Keratinocyte (primary cell): Measurements from ENCODE around the gene RAET1G. TPM values are rescaled to one million over a fixed set of nuclear protein-coding genes. Genes with fewer than 3 reads are reported as not detected.

Experiments used
- DNase-seq: peaks from one replicate; pipeline ENCODE4 v3.0.0-alpha.2; 2011; ENCODE audit warnings: low read depth, missing footprints, low spot score
- FAIRE-seq: peaks from 2 replicates; lab custom pipeline; 2011; peaks lifted over from hg19 to GRCh38; lab: Jason Lieb, UNC
- H2AFZ ChIP-seq: 2 replicates; pipeline ENCODE4 v1.6.0; 2012; ENCODE audit warnings: low read length, control low read depth, inconsistent platforms; ENCODE audit not compliant: control insufficient read depth
- H3K27ac ChIP-seq: 2 replicates; pipeline ENCODE4 v1.5.1; 2011; ENCODE audit warnings: low read length; ENCODE audit not compliant: control insufficient read depth, insufficient read depth
- H3K27me3 ChIP-seq: 3 replicates; pipeline ENCODE4 v1.6.0; 2011; ENCODE audit warnings: low read length; ENCODE audit not compliant: control insufficient read depth, insufficient read depth; ENCODE audit errors: extremely low read depth
- H3K36me3 ChIP-seq, 2 experiments: 2 replicates in 1 of 2; 3 replicates in 1 of 2; pipeline ENCODE4 v1.5.1; 2011; ENCODE audit warnings: low read length in 2 of 2, mild to moderate bottlenecking in 1 of 2; ENCODE audit not compliant: control insufficient read depth in 2 of 2, insufficient read depth in 2 of 2; ENCODE audit errors: extremely low read depth in 1 of 2
- H3K4me1 ChIP-seq: 3 replicates; pipeline ENCODE4 v1.5.1; 2011; ENCODE audit warnings: low read length; ENCODE audit not compliant: control insufficient read depth, insufficient read depth; ENCODE audit errors: extremely low read depth
- H3K4me2 ChIP-seq: 3 replicates; pipeline ENCODE4 v1.6.0; 2011; ENCODE audit warnings: low read depth, low read length; ENCODE audit not compliant: control insufficient read depth, insufficient read depth; ENCODE audit errors: extremely low read depth
- H3K4me3 ChIP-seq, 3 experiments: fragments of 200-600 bp in 1 of 3; sonication (generic) in 1 of 3; 2 replicates in 2 of 3; 3 replicates in 1 of 3; pipeline ENCODE4 v1.5.1; 2011 to 2016; ENCODE audit warnings: low read length in 3 of 3, mild to moderate bottlenecking in 3 of 3, control low read depth in 2 of 3, inconsistent platforms in 1 of 3, low read depth in 1 of 3, mixed read lengths in 1 of 3, mixed run types in 1 of 3, moderate library complexity in 1 of 3; ENCODE audit not compliant: control insufficient read depth in 2 of 3, insufficient read depth in 2 of 3; ENCODE audit errors: extremely low read depth in 1 of 3
- H3K79me2 ChIP-seq: 2 replicates; pipeline ENCODE4 v1.6.0; 2012; ENCODE audit warnings: low read length; ENCODE audit not compliant: control insufficient read depth, insufficient read depth
- H3K9ac ChIP-seq: 3 replicates; pipeline ENCODE4 v1.6.0; 2011; ENCODE audit warnings: low read length; ENCODE audit not compliant: control insufficient read depth, insufficient read depth; ENCODE audit errors: extremely low read depth
- H3K9me1 ChIP-seq: 3 replicates; pipeline ENCODE4 v1.6.0; 2011; ENCODE audit warnings: low read length; ENCODE audit not compliant: control insufficient read depth, insufficient read depth; ENCODE audit errors: extremely low read depth
- H3K9me3 ChIP-seq: 2 replicates; pipeline ENCODE4 v1.5.1; 2012; ENCODE audit warnings: low read depth, low read length; ENCODE audit not compliant: control insufficient read depth
- H4K20me1 ChIP-seq: 3 replicates; pipeline ENCODE4 v1.6.0; 2011; ENCODE audit warnings: low read length; ENCODE audit not compliant: control insufficient read depth, insufficient read depth; ENCODE audit errors: extremely low read depth
- EZH2 ChIP-seq: IDR thresholded peaks from one replicate; pipeline ENCODE4 v1.6.1; 2012; ENCODE audit warnings: inconsistent platforms, mild to moderate bottlenecking, low read length, moderate library complexity
- dilution Hi-C: fragments of 300-500 bp; cut with MboI; formaldehyde crosslinking; loops from one replicate; pipeline ENCODE4 v1.7.0; 2020; ENCODE audit warnings: low sequenced_read_pairs; ENCODE audit not compliant: extremely low pct_ligation_motif_present
- polyA plus RNA-seq, 5 experiments: library from polyadenylated mRNA; depleted of rRNA in 3 of 5; stranded (reverse) in 3 of 5; stranded (forward) in 1 of 5; unstranded in 1 of 5; fragments of >200 nt; gene quantifications; 1 replicate in 1 of 5; 2 replicates in 3 of 5; 3 replicates in 1 of 5; pipeline versions ENCODE4 v1.2.1 to v1.2.3, GENCODE V29; 2011 to 2012; ENCODE audit warnings: missing spikeins in 2 of 5, low read depth in 1 of 5, low replicate concordance in 1 of 5
- TF ChIP-seq, protein P1 (sequence below), 3 experiments: IDR thresholded peaks in 1 of 3; conservative IDR thresholded peaks in 1 of 3; optimal IDR thresholded peaks in 1 of 3; 2 replicates in 2 of 3; 3 replicates in 1 of 3; pipeline versions ENCODE3 to v1.5.1; 2011; ENCODE audit warnings: low read length in 3 of 3, mild to moderate bottlenecking in 3 of 3, moderate library complexity in 2 of 3, control low read depth in 1 of 3, inconsistent platforms in 1 of 3; ENCODE audit not compliant: insufficient read depth in 2 of 3; ENCODE audit errors: extremely low read depth in 1 of 3

RAET1G gene
- polyA plus RNA-seq, 1 donor (not counting 4 experiments of a cell fraction or from before 2014, with no cell fraction given): 16.4 TPM

DNA sequence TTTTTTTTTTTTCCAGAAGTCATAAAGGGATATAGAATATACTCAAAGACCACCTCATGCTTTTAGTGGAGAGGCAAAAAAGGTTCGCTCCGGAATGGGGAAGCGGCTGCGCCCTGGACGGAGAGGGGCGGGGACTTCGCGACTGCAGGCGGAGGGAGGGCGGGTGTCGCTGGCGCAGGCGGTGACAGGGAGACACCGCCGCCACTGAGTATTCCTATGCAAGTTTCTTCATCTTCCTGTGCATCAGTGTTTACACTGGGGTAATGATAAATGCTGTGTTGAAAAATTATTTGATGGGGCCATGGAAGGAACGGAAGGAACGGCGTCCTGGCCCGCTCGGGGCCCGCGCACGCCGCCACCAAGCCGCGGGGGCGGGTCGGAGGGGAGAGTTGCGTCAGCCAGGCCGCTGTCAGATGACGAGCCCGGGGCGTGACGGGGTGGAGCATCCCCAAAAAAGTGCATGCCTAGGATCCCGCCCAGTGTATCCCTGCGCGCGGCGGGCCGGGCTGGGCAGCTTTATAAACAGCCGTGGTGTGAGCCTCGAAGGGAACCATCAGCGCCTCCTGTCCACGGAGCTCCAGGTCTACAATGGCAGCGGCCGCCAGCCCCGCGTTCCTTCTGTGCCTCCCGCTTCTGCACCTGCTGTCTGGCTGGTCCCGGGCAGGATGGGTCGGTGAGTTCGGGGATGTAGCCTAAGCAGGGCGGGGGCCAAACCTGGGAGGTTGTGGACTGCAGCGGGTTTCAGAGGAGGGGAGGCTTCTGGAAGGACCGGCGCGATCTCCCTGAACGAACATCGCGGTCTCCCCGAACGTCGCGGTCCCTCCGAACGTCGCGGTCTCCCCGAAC, 40.8 kb upstream of the RAET1G start, which contains the start of gene ULBP1:
Gene ULBP1 (plus strand): TSS at position 482 of the 846 bp plus-strand sequence. CDS start 107 bp downstream, at position 589.
- dilution Hi-C loops: no loop called here
- DNase-seq (no peak), FAIRE-seq (no peak)
- H3K27me3 ChIP-seq: peaks cover 26% of the 10 kb centered on the region
- peak within 1 kb of the TSS; percentile 84 for H2AFZ ChIP-seq
- no peak for TF ChIP-seq EZH2
- TF ChIP-seq, protein P1, sequence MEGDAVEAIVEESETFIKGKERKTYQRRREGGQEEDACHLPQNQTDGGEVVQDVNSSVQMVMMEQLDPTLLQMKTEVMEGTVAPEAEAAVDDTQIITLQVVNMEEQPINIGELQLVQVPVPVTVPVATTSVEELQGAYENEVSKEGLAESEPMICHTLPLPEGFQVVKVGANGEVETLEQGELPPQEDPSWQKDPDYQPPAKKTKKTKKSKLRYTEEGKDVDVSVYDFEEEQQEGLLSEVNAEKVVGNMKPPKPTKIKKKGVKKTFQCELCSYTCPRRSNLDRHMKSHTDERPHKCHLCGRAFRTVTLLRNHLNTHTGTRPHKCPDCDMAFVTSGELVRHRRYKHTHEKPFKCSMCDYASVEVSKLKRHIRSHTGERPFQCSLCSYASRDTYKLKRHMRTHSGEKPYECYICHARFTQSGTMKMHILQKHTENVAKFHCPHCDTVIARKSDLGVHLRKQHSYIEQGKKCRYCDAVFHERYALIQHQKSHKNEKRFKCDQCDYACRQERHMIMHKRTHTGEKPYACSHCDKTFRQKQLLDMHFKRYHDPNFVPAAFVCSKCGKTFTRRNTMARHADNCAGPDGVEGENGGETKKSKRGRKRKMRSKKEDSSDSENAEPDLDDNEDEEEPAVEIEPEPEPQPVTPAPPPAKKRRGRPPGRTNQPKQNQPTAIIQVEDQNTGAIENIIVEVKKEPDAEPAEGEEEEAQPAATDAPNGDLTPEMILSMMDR (optimal IDR thresholded peaks at IDR 0.05 in 1 of 3, IDR thresholded peaks at IDR 0.05 in 1 of 3, conservative IDR thresholded peaks at IDR 0.05 in 1 of 3; ENCODE audit: extremely low read depth in 1 of 3, insufficient read depth in 2 of 3, low read length in 3 of 3): peak in 1 of 3 experiments; percentile 11
- H3K9me3 ChIP-seq: no peaks in the 10 kb centered on the region
- H3K9ac ChIP-seq: peak within 1 kb of the TSS; percentile 69
- H4K20me1 ChIP-seq: no peaks in the 10 kb centered on the region
- H3K4me3 ChIP-seq: peak within 1 kb of the TSS; percentile 35 to 74 (median 73)
- no peaks in the 10 kb centered on the region for H3K79me2 ChIP-seq
- H3K36me3 ChIP-seq: no peaks in the 10 kb centered on the region
- peak within 1 kb of the TSS; percentile 88 for H3K4me2 ChIP-seq
- H3K4me1 ChIP-seq: peaks cover 10% of the 10 kb centered on the region
- no peaks in the 10 kb centered on the region for H3K9me1 ChIP-seq
- H3K27ac ChIP-seq: no peak within 1 kb of the TSS

DNA sequence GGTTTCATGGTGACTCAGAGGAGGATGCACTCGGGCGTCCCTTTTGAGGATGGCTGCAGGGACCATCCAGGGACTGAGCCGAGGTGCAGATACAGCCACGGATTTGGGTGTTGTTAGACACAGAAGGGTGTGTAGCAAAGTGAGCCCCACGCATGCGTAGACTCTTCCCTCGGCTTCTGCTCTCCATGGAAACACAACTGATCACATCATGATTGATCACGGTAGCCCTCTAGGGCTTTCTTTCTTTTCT, 40.2 kb upstream of the RAET1G start:
- H3K4me1 ChIP-seq: peaks cover 10% of the 10 kb centered on the region
- peak overlapping the region; percentile 35 to 74 (median 73) for H3K4me3 ChIP-seq
- H2AFZ ChIP-seq: peak overlapping the region; percentile 77
- peaks cover 26% of the 10 kb centered on the region for H3K27me3 ChIP-seq
- no peaks in the 10 kb centered on the region for H3K9me3 ChIP-seq
- no peaks in the 10 kb centered on the region for H3K9me1 ChIP-seq
- no peaks in the 10 kb centered on the region for H4K20me1 ChIP-seq
- dilution Hi-C loops: no loop called here
- FAIRE-seq (no peak), DNase-seq (no peak)
- TF ChIP-seq, protein P1 (optimal IDR thresholded peaks at IDR 0.05 in 1 of 3, IDR thresholded peaks at IDR 0.05 in 1 of 3, conservative IDR thresholded peaks at IDR 0.05 in 1 of 3; ENCODE audit: extremely low read depth in 1 of 3, insufficient read depth in 2 of 3, low read length in 3 of 3): no peak
- no peak for TF ChIP-seq EZH2
- no peaks in the 10 kb centered on the region for H3K79me2 ChIP-seq
- no peak overlapping the region for H3K27ac ChIP-seq
- H3K4me2 ChIP-seq: peak overlapping the region; percentile 88
- H3K36me3 ChIP-seq: no peaks in the 10 kb centered on the region
- peak overlapping the region; percentile 69 for H3K9ac ChIP-seq
